Body of pancreas (tissue), 4 donors: Measurements from ENCODE around the gene HCFC1R1. TPM values are rescaled to one million over a fixed set of nuclear protein-coding genes. Genes with fewer than 3 reads are reported as not detected.
A peak's percentile ranks its signal among the peaks of the same experiment; 100 is the strongest.

Experiments
- ATAC-seq: fragments of 150-250 bp; one replicate; pipeline ENCODE4 v1.9.1; 2016
- DNase-seq, 4 donors: peaks; one replicate each; pipeline ENCODE4 v3.0.0-alpha.2; 2019
- H3K27ac ChIP-seq, 4 donors: fragments of 200-600 bp; sonication (generic); 1 replicate in 3 of 4; 2 replicates in 1 of 4; pipeline versions ENCODE4 v1.5.1 to v1.6.1; 2016 to 2019; ENCODE audit warnings: mild to moderate bottlenecking in 1 of 4, mixed read lengths in 1 of 4, moderate library complexity in 1 of 4
- H3K27me3 ChIP-seq, 2 donors: fragments of 200-600 bp; sonication (generic); one replicate each; pipeline ENCODE4 v1.6.0; 2016; ENCODE audit warnings: mild to moderate bottlenecking in 1 of 2
- H3K36me3 ChIP-seq, 2 donors: fragments of 200-600 bp; sonication (generic); replicated peaks in 1 of 2; 2 replicates each; pipeline ENCODE4 v1.5.1; 2016; ENCODE audit warnings: low read depth in 2 of 2; ENCODE audit not compliant: insufficient read depth in 1 of 2
- H3K4me1 ChIP-seq: fragments of 200-600 bp; sonication (generic); one replicate; pipeline ENCODE4 v1.6.0; 2016
- H3K4me3 ChIP-seq, 2 donors: fragments of 200-600 bp; sonication (generic); 1 replicate in 1 of 2; 2 replicates in 1 of 2; pipeline ENCODE4 v1.5.1; 2016 to 2019
- H3K9me3 ChIP-seq, 3 donors: fragments of 200-600 bp; sonication (generic); 1 replicate in 2 of 3; 2 replicates in 1 of 3; pipeline ENCODE4 v1.5.1; 2016
- CTCF ChIP-seq, 7 experiments: fragments of 450-650 bp in 4 of 7; fragments of 200-600 bp in 3 of 7; sonication (generic) in 3 of 7; IDR thresholded peaks; one replicate each; pipeline ENCODE4 v1.5.1; 2016 to 2019; ENCODE audit warnings: antibody characterized with exemption in 7 of 7
- POLR2A ChIP-seq, 3 donors: fragments of 450-650 bp; IDR thresholded peaks; one replicate each; pipeline ENCODE4 v1.6.1; 2016; ENCODE audit warnings: antibody characterized with exemption in 3 of 3, mild to moderate bottlenecking in 2 of 3
- WGBS, 2 donors: methylation state at CpG; one replicate each; pipeline ENCODE4 v1.1.5; 2017; 5-methylcytosine and 5-hydroxymethylcytosine counted together
- intact Hi-C: fragments of 100-400 bp; cut with DNase I; formaldehyde crosslinking; loops from one replicate; pipeline ENCODE4 v1.15.1; 2023
- total RNA-seq, 2 donors: library from RNA; depleted of rRNA; stranded (reverse); fragments of >200 nt; gene quantifications; one replicate each; pipeline ENCODE4 v1.1.0, GENCODE V29; 2016

HCFC1R1 gene
- total RNA-seq, 2 donors from 2014 or later, result 6.9 to 15.3 TPM

GRCh38 chr16:3022208-3022683 lies 1.5 kb downstream of the HCFC1R1 start:
- ATAC-seq, result peak; percentile 36
- peak; percentile 91 to 96 (median 93) for DNase-seq
- H3K4me1 ChIP-seq, result peaks cover 68% of the 10 kb centered on the region

GRCh38 chr16:3021449-3022207 lies 2.1 kb downstream of the HCFC1R1 start:
- ATAC-seq (peak; percentile 20), DNase-seq (peak; percentile 85 to 88 (median 88))
- Histone ChIP-seq H3K27me3 (no peaks in the 10 kb centered on the region), H3K36me3 (peaks cover 0 to 3% of the 10 kb centered on the region in 2 donors), H3K9me3 (no peaks in the 10 kb centered on the region), H3K4me1 (peaks cover 64% of the 10 kb centered on the region), H3K4me3 (peak overlapping the region; percentile 24 to 97), H3K27ac (peak overlapping the region; percentile 98 to 100 (median 100))
- TF ChIP-seq POLR2A (IDR thresholded peaks at IDR 0.05) (peak in 1 of 3 donors; percentile 11), CTCF (IDR thresholded peaks at IDR 0.05) (peak in 4 of 7 experiments; percentile 45 to 50 (median 48))
- 11 to 13% methylated on average over 15 to 25 of the region's 25 CpGs for WGBS, 2 donors
- intact Hi-C loops, result no loop called here

More at GRCh38 chr16:3022208-3022683, 1.5 kb downstream of the HCFC1R1 start:
- Histone ChIP-seq H3K9me3 (no peaks in the 10 kb centered on the region), H3K27me3 (no peaks in the 10 kb centered on the region), H3K27ac (peak overlapping the region; percentile 98 to 100 (median 100)), H3K4me3 (peak overlapping the region in 1 of 2 donors; percentile 97), H3K36me3 (peaks cover 0 to 3% of the 10 kb centered on the region in 2 donors)
- 11 to 20% methylated on average over 8 of the region's 8 CpGs for WGBS, 2 donors
- intact Hi-C loops, result no loop called here
- TF ChIP-seq CTCF (IDR thresholded peaks at IDR 0.05), result peak in 1 of 7 experiments; percentile 5
- TF ChIP-seq POLR2A (IDR thresholded peaks at IDR 0.05), result peak; percentile 59 to 73 (median 70)

GRCh38 chr16:3020604-3021448 lies 2.9 kb downstream of the HCFC1R1 start:
- 0% methylated on average over 18 to 47 of the region's 57 CpGs for WGBS, 2 donors
- Histone ChIP-seq H3K4me1 (peaks cover 64% of the 10 kb centered on the region), H3K36me3 (no peaks in the 10 kb centered on the region), H3K4me3 (peak overlapping the region; percentile 24 to 97), H3K27ac (peak overlapping the region; percentile 98 to 100 (median 100)), H3K27me3 (no peaks in the 10 kb centered on the region), H3K9me3 (no peaks in the 10 kb centered on the region)
- no peak for TF ChIP-seq CTCF (IDR thresholded peaks at IDR 0.05)
- peak; percentile 38 to 91 (median 77) for TF ChIP-seq POLR2A (IDR thresholded peaks at IDR 0.05)
- intact Hi-C loops, result no loop called here
- DNase-seq, result peak; percentile 95 to 98 (median 96)
- peak; percentile 60 for ATAC-seq

GRCh38 chr16:3020247-3020603 lies 3.5 kb downstream of the HCFC1R1 start, which contains the start of gene TNFRSF12A:
Gene TNFRSF12A, plus strand, starts transcription at chr16:3020368. Its CDS starts 30 bp downstream, at chr16:3020398.
- peak; percentile 86 to 90 (median 88) for DNase-seq
- ATAC-seq, result peak; percentile 50
- Histone ChIP-seq H3K36me3 (no peaks in the 10 kb centered on the region), H3K4me3 (peak within 1 kb of the TSS; percentile 24 to 97), H3K9me3 (no peaks in the 10 kb centered on the region), H3K27ac (peak within 1 kb of the TSS; percentile 98 to 100 (median 100)), H3K27me3 (no peaks in the 10 kb centered on the region), H3K4me1 (peaks cover 61% of the 10 kb centered on the region)
- TF ChIP-seq POLR2A (IDR thresholded peaks at IDR 0.05) (peak; percentile 98 to 99 (median 99)), CTCF (IDR thresholded peaks at IDR 0.05) (peak in 3 of 7 experiments; percentile 12 to 28 (median 26))
- WGBS, 2 donors, result 2% methylated on average over 28 of the region's 49 CpGs; no CpG with 5 or more reads in 1 of the 2 donors
- intact Hi-C loops, result no loop called here
